Measurements from ENCODE around the gene ZNF736.
"Not testable (repeated sequence)": the region's sequence is repeated elsewhere in the genome, so short reads cannot be mapped to it uniquely, and the experiment has no call there.

Gene ZNF736

DNA sequence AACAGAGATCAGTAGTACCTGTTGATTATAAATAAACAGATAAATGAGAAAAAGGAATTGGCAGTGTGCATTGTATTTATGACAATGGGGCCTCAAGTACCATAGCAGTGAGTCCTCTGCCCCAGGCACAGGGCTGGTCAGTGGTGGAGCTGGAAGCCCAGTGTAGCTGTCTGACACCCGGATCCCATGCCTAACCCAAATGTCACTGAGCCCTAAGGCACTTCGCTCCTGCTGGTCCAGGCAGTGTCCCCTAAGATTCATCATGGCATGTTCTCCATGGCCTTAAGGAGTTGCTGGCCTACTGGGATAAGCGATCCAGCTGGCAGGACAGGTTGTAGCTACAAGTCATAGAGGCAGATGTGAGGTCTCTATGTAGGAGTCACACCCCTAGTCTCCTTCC lies 3.3 kb upstream of the ZNF736 start:
- peaks cover 0 to 9% (median 0%) of the 10 kb centered on the region in 11 experiments; a peak in 3 of 22 replicates for H4K20me1 ChIP-seq
- peaks cover 0 to 20% (median 9%) of the 10 kb centered on the region in 11 experiments; a peak in 18 of 22 replicates for H3K9me3 ChIP-seq (replicated peaks in 1 of 11)
- no peak overlapping the region for H3K4me2 ChIP-seq
- H3K4me3 ChIP-seq, result no peak overlapping the region
- H3K9ac ChIP-seq, result no peak overlapping the region
- peaks cover 0 to 15% (median 4%) of the 10 kb centered on the region in 11 experiments; a peak in 16 of 22 replicates for H3K36me3 ChIP-seq
- no peak for TF ChIP-seq Cebpa-rat (IDR thresholded peaks at IDR 0.05)
- peaks cover 26 to 38% (median 35%) of the 10 kb centered on the region in 10 experiments for H3K4me1 ChIP-seq
- no peak overlapping the region for H3K27ac ChIP-seq
- no peaks in the 10 kb centered on the region for H3K27me3 ChIP-seq

DNA sequence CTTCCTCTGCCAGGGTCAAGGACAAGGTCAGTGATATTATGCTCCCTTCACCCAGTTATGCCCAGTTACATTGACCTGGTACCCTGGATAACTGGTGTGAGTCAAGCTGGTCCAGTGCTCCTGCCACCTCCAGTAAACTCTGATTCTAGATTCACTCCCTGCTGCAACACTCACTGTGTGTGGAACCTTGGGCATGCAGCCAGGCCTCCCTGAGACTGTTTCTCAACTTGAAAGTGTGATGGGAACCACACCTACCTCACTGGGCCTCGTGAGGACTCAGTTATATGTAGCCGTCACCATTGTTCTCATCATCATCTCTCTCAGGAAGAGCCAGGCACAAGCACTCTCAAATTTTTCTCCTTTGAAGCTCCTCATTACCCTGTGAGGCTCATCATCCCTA lies 935 bp upstream of the ZNF736 start:
- peaks cover 21 to 32% (median 25%) of the 10 kb centered on the region in 10 experiments for H3K4me1 ChIP-seq
- no peaks in the 10 kb centered on the region for H3K27me3 ChIP-seq
- peak overlapping the region in 6 of 11 experiments; percentile 91 to 98 (median 98); a peak in 10 of 22 replicates for H3K9ac ChIP-seq
- no peak overlapping the region for H3K4me3 ChIP-seq
- TF ChIP-seq Cebpa-rat (IDR thresholded peaks at IDR 0.05), result no peak
- H3K9me3 ChIP-seq (replicated peaks in 1 of 11), result peaks cover 21 to 36% (median 32%) of the 10 kb centered on the region in 11 experiments
- peak overlapping the region in 9 of 11 experiments; percentile 93 to 99 (median 98); a peak in 18 of 22 replicates for H3K27ac ChIP-seq
- H3K36me3 ChIP-seq, result peaks cover 16 to 38% (median 27%) of the 10 kb centered on the region in 11 experiments
- peak overlapping the region in 10 of 11 experiments; percentile 46 to 66 (median 60); a peak in 16 of 22 replicates for H3K4me2 ChIP-seq
- peaks cover 0 to 19% (median 0%) of the 10 kb centered on the region in 11 experiments; a peak in 3 of 22 replicates for H4K20me1 ChIP-seq

DNA sequence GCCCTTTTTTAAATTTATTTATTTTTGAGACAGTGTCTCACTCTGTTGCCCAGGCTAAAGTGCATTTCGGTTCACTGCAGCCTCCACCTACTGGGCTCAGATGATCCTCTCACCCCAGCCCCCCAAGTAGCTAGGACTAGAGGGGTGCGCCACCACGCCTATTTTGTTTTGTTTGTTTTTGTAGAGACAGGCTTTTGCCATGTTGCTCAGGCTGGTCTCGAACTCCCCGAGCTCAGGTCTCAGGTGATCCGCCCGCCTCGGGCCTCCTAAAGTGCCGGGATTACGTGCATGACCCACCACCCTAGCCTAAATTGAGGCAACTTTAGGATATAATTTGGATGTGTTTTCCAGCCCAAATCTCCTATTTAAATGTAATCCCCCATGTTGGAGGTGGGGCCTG lies 805 bp downstream of the ZNF736 start:
- TF ChIP-seq Cebpa-rat (IDR thresholded peaks at IDR 0.05), result no peak
- H3K4me2 ChIP-seq, result peak overlapping the region; percentile 66 to 98 (median 89)
- peaks cover 18 to 27% (median 23%) of the 10 kb centered on the region in 10 experiments for H3K4me1 ChIP-seq
- peak overlapping the region; percentile 91 to 98 (median 97) for H3K9ac ChIP-seq
- H3K27ac ChIP-seq, result peak overlapping the region; percentile 93 to 99 (median 98)
- H3K27me3 ChIP-seq, result no peaks in the 10 kb centered on the region
- peak overlapping the region; percentile 79 to 96 (median 88) for H3K4me3 ChIP-seq
- H4K20me1 ChIP-seq, result peaks cover 0 to 19% (median 0%) of the 10 kb centered on the region in 11 experiments; a peak in 3 of 22 replicates
- H3K9me3 ChIP-seq (replicated peaks in 1 of 11), result peaks cover 34 to 51% (median 45%) of the 10 kb centered on the region in 11 experiments
- H3K36me3 ChIP-seq, result peaks cover 16 to 47% (median 35%) of the 10 kb centered on the region in 11 experiments

DNA sequence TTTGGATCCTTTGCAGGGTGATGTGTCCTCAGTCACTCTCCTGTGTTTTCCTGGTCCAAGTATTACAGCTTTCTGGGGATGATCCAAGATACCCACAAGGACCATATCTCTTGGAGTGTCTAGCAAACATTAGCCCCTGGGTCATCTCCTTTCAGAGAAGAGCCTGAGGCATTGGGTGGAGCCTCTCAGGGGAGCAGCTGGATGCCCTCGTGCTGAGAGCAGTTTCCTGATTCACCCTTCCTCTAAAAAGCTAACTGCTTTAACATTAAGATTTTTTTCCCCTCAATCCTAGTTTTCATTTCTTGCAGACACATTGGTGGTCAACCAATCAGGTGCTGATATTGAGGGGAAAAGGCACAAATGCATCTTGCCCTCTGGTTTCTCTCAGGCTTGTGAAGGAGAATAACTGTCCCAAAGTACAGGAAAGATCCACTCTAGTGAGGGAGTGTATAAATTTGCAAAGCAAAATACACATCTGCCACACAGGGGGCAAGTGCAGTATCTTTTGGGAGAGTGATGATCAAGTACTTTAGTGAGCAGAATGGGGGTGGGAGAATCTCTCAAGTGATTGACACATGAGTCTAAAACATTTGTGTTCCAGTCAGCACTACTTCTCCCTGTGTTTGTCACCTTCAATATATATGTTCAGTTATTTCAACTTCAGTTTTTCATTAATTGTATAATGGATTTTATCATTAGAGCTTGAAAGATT lies 2.4 kb downstream of the ZNF736 start:
- H3K4me3 ChIP-seq, result peak overlapping the region; percentile 17 to 96 (median 86); a peak in 16 of 20 replicates
- peaks cover 40 to 64% (median 61%) of the 10 kb centered on the region in 11 experiments for H3K9me3 ChIP-seq (replicated peaks in 1 of 11)
- peaks cover 20 to 40% (median 27%) of the 10 kb centered on the region in 10 experiments for H3K4me1 ChIP-seq
- H3K27ac ChIP-seq, H3K27me3 ChIP-seq: not testable (repeated sequence)
- H4K20me1 ChIP-seq, result peaks cover 0 to 26% (median 4%) of the 10 kb centered on the region in 11 experiments; a peak in 7 of 22 replicates
- peaks cover 19 to 63% (median 49%) of the 10 kb centered on the region in 11 experiments for H3K36me3 ChIP-seq
- H3K9ac ChIP-seq, result 0 out of 22 replicates have a peak overlapping the region, but pooled peaks of 1 of the 11 experiments have one; percentile 17
- H3K4me2 ChIP-seq, result peak overlapping the region; percentile 66 to 98 (median 89); a peak in 18 of 22 replicates

DNA sequence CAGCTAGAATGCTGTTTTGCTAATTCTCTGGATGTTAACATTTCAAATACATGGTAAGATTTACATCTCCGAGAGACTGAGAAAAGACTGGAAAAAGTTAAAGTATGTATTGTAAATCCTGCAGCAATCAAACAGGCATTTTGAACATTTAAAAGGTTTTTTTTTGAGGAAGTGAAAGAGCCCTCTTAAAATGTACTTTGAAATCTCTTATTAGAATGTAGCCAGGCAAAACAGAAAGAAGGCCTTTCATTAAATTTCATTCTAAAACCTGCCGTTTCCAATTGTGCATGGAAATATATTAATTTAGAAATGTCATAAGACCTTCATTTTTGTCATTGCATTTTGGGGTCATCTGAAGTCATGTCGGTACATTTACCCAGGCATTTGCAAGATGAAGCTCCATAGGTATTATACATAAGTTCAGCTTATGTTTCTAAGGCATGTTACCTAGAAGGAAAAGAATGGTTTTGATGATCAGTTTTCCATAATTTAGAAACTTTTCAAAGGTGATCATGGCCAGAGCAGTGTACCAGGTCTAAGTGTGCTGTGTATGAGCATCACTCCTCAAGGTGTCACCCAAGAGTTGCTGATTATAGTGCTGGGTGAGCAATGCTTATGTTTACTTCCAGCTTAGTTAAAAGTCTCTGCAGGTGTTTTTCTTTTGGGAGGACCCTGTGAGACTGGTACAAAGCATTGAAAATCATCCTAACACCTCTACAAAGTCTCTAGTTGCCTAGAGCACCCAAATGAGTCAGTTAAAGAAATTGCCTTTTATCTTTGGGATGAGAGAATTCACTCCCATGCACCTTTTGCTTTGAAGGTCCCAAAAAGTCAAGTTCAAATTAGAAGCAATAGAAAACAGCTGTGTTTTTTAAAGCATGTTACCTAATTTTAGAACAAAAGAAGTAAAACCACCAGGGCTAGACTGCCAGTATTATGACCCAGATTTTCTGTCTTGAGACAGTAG lies 7.1 kb downstream of the ZNF736 start:
- Histone ChIP-seq H3K27me3 (no peaks in the 10 kb centered on the region), H3K4me2 (peak overlapping the region in 6 of 11 experiments; percentile 0 to 33 (median 14); a peak in 9 of 22 replicates), H3K4me1 (peaks cover 0 to 20% (median 6%) of the 10 kb centered on the region in 10 experiments; a peak in 12 of 20 replicates), H3K9me3 (replicated peaks in 1 of 11) (peaks cover 82 to 99% (median 95%) of the 10 kb centered on the region in 11 experiments), H3K9ac (peak overlapping the region in 2 of 11 experiments; percentile 17 to 37; a peak in 3 of 22 replicates), H3K4me3 (peak overlapping the region in 3 of 10 experiments; percentile 7 to 28 (median 15); a peak in 1 of 20 replicates), H4K20me1 (peaks cover 0 to 32% (median 4%) of the 10 kb centered on the region in 11 experiments; a peak in 7 of 22 replicates), H3K27ac (no peak overlapping the region), H3K36me3 (peaks cover 60 to 98% (median 85%) of the 10 kb centered on the region in 11 experiments)
- TF ChIP-seq Cebpa-rat (IDR thresholded peaks at IDR 0.05), result no peak

DNA sequence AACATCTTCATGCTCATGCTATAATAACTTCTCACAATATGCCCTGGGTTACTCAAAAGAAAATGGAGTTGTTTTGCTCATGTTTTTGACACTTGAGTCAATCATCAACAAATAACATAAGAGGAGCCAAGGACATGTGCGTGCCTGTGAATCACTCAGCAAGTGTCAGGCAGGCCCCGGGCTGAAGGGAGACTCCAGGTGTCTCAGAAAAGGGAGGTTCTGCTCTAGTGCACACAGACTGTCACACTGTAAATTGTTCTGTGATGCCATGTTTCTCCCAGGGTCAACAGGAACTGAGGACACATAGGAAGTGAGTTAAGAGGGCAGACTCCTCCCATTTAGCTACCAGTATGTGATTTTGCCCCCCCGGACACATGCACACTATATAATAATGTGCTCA lies 10.4 kb downstream of the ZNF736 start:
- peaks cover 0 to 31% (median 4%) of the 10 kb centered on the region in 11 experiments; a peak in 7 of 22 replicates for H4K20me1 ChIP-seq
- H3K9me3 ChIP-seq (replicated peaks in 1 of 11), result peaks cover 89 to 100% (median 99%) of the 10 kb centered on the region in 11 experiments
- peaks cover 0 to 14% (median 3%) of the 10 kb centered on the region in 10 experiments; a peak in 8 of 20 replicates for H3K4me1 ChIP-seq
- H3K36me3 ChIP-seq, result peaks cover 76 to 99% (median 91%) of the 10 kb centered on the region in 11 experiments
- not testable (repeated sequence) for H3K27ac ChIP-seq, H3K27me3 ChIP-seq, H3K4me2 ChIP-seq, H3K9ac ChIP-seq
- H3K4me3 ChIP-seq, result peak overlapping the region in 3 of 10 experiments; percentile 6 to 26 (median 8); a peak in 2 of 20 replicates

DNA sequence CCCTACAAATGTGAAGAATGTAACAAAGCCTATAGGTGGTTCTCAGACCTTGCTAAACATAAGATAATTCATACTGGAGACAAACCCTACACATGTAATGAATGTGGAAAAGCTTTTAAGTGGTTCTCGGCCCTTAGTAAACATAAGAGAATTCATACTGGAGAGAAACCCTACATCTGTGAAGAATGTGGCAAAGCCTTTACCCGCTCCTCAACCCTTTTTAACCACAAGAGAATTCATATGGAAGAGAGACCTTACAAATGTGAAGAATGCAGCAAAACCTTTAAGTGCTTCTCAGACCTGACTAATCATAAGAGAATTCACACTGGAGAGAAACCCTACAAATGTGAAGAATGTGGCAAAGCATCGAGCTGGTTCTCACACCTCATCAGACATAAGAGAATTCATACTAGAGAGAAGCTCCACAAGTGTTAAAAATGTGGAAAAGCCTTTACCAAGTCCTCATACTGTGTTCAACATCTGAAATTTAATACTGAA lies 35.0 kb downstream of the ZNF736 start:
- H4K20me1 ChIP-seq, H3K27ac ChIP-seq, H3K4me2 ChIP-seq, H3K4me1 ChIP-seq, H3K9ac ChIP-seq, H3K27me3 ChIP-seq: not testable (repeated sequence)
- Histone ChIP-seq H3K9me3 (replicated peaks in 1 of 11) (peaks cover 99 to 100% (median 100%) of the 10 kb centered on the region in 11 experiments), H3K36me3 (peaks cover 98 to 100% (median 99%) of the 10 kb centered on the region in 11 experiments), H3K4me3 (peak overlapping the region in 7 of 10 experiments; percentile 3 to 53 (median 27); a peak in 8 of 20 replicates)

GRCh38 chr7:64359543-64359942 lies 45.8 kb downstream of the ZNF736 start:
- Histone ChIP-seq H3K27ac (no peak overlapping the region), H3K4me1 (no peaks in the 10 kb centered on the region), H3K4me3 (no peak overlapping the region), H3K9me3 (replicated peaks in 1 of 11) (peaks cover 88 to 94% (median 91%) of the 10 kb centered on the region in 11 experiments), H3K9ac (no peak overlapping the region), H3K4me2 (no peak overlapping the region), H3K36me3 (peaks cover 21 to 51% (median 40%) of the 10 kb centered on the region in 11 experiments), H4K20me1 (no peaks in the 10 kb centered on the region), H3K27me3 (no peaks in the 10 kb centered on the region)
- TF ChIP-seq Cebpa-rat (IDR thresholded peaks at IDR 0.05), result no peak
